SU-DHL-6 (cell line): ENCODE results near the gene HHIP.

Experiments
- EZH2phosphoT487 ChIP-seq: fragments of 200-600 bp; sonication (generic), shearing (Covaris generic); conservative IDR thresholded peaks from 2 replicates; pipeline ENCODE4 v1.6.1; 2018; ENCODE audit warnings: mild to moderate bottlenecking, antibody characterized with exemption, low read length, moderate library complexity, mixed read lengths
- TF ChIP-seq, protein P1 (sequence below): fragments of 200-600 bp; sonication (generic); IDR thresholded peaks from one replicate; pipeline ENCODE4 v1.5.1; 2017; ENCODE audit warnings: antibody characterized with exemption, mild to moderate bottlenecking, low read length, moderate library complexity; ENCODE audit not compliant: insufficient read depth, poor library complexity, severe bottlenecking

DNA sequence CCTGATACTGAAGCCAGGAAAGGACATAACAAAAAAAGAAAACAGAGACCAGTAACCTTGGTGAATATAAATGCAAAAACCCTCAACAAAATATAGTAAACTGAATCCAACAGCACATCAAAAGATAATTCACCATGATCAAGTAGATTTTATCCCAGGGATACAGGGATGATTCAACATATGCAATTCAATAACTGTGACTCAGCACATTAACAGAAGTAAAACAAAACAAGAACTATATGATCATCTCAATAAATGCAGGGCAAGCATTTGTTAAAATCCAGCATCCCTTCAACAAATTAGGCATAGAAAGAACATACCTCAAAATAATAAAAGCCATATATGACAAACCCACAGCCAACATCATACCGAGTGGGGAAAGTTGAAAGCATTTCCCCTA is 112.0 kb downstream of the HHIP start:
- no peak for TF ChIP-seq EZH2phosphoT487
- TF ChIP-seq, protein P1, sequence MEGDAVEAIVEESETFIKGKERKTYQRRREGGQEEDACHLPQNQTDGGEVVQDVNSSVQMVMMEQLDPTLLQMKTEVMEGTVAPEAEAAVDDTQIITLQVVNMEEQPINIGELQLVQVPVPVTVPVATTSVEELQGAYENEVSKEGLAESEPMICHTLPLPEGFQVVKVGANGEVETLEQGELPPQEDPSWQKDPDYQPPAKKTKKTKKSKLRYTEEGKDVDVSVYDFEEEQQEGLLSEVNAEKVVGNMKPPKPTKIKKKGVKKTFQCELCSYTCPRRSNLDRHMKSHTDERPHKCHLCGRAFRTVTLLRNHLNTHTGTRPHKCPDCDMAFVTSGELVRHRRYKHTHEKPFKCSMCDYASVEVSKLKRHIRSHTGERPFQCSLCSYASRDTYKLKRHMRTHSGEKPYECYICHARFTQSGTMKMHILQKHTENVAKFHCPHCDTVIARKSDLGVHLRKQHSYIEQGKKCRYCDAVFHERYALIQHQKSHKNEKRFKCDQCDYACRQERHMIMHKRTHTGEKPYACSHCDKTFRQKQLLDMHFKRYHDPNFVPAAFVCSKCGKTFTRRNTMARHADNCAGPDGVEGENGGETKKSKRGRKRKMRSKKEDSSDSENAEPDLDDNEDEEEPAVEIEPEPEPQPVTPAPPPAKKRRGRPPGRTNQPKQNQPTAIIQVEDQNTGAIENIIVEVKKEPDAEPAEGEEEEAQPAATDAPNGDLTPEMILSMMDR: no peak
